Caco-2 (cell line): ENCODE data around the gene RHOU. TPM values are rescaled to one million over a fixed set of nuclear protein-coding genes. Genes with fewer than 3 reads are reported as not detected.

ENCODE experiments used
- BruUV-seq: library from RNA; stranded (reverse); fragments of 400-500 nt; replicated peaks from 2 replicates; lab custom pipeline; 2021; lab: Mats Ljungman, UMichigan
- CTCF ChIA-PET: fragments of 300-600 bp; sonication (Branson Sonifier 250); formaldehyde crosslinking; loops from one replicate; lab custom pipeline; 2022; ENCODE audit warnings: antibody characterized with exemption; lab: Charles Lee
- POLR2A ChIA-PET: fragments of 300-600 bp; sonication (Branson Sonifier 250); formaldehyde crosslinking; loops from one replicate; lab custom pipeline; 2022; ENCODE audit warnings: antibody characterized with exemption; lab: Charles Lee
- DNase-seq, 2 experiments: peaks; one replicate each; pipeline versions ENCODE4 v3.0.0 to v3.0.0-alpha.2; 2020 to 2022
- H3K27me3 ChIP-seq: replicated peaks from 2 replicates; pipeline ENCODE4 v1.6.0; 2011; ENCODE audit warnings: low read length; ENCODE audit not compliant: control insufficient read depth, insufficient read depth
- H3K36me3 ChIP-seq: 2 replicates; pipeline ENCODE4 v1.5.1; 2011; ENCODE audit warnings: low read length; ENCODE audit not compliant: control insufficient read depth, insufficient read depth
- H3K4me1 ChIP-seq: fragments of 250-450 bp; sonication (Bioruptor Pico); 2 replicates; pipeline ENCODE4 v1.5.1; 2020; ENCODE audit warnings: mild to moderate bottlenecking
- H3K4me3 ChIP-seq: 2 replicates; pipeline ENCODE4 v1.5.1; 2011; ENCODE audit warnings: low read depth, mild to moderate bottlenecking, control low read depth, low read length
- H3K9me3 ChIP-seq: fragments of 250-450 bp; sonication (Bioruptor Pico); 2 replicates; pipeline ENCODE4 v1.5.1; 2020; ENCODE audit warnings: mild to moderate bottlenecking, moderate library complexity
- H3K27ac Mint-ChIP-seq: one replicate; pipeline ENCODE4 v1.8.0; 2022; ENCODE audit warnings: mixed read lengths; ENCODE audit not compliant: unreplicated experiment
- H3K27me3 Mint-ChIP-seq: one replicate; pipeline ENCODE4 v1.8.0; 2022; ENCODE audit warnings: mixed read lengths; ENCODE audit not compliant: insufficient read depth, unreplicated experiment
- H3K36me3 Mint-ChIP-seq: one replicate; pipeline ENCODE4 v1.8.0; 2022; ENCODE audit warnings: mild to moderate bottlenecking, mixed read lengths; ENCODE audit not compliant: insufficient read depth, unreplicated experiment
- H3K4me1 Mint-ChIP-seq: one replicate; pipeline ENCODE4 v1.8.0; 2022; ENCODE audit warnings: low read depth, mixed read lengths; ENCODE audit not compliant: unreplicated experiment
- H3K4me3 Mint-ChIP-seq: one replicate; pipeline ENCODE4 v1.8.0; 2022; ENCODE audit warnings: mild to moderate bottlenecking, moderate library complexity, mixed read lengths; ENCODE audit not compliant: unreplicated experiment
- H3K9me3 Mint-ChIP-seq: one replicate; pipeline ENCODE4 v1.8.0; 2022; ENCODE audit warnings: mixed read lengths; ENCODE audit not compliant: unreplicated experiment
- CTCF ChIP-seq, 2 experiments: fragments of 200-600 bp in 1 of 2; IDR thresholded peaks; 1 replicate in 1 of 2; 2 replicates in 1 of 2; pipeline versions ENCODE4 v1.5.1 to v1.8.0; 2011 to 2022; ENCODE audit warnings: antibody characterized with exemption in 1 of 2, control low read depth in 1 of 2, inconsistent platforms in 1 of 2, low read depth in 1 of 2, low read length in 1 of 2, mild to moderate bottlenecking in 1 of 2, moderate library complexity in 1 of 2; ENCODE audit not compliant: insufficient read depth in 1 of 2, severe bottlenecking in 1 of 2, unreplicated experiment in 1 of 2
- intact Hi-C: fragments of 100-400 bp; cut with micrococcal nuclease; formaldehyde crosslinking; loops from one replicate; pipeline ENCODE4 v1.10.0; 2022; ENCODE audit not compliant: unreplicated experiment
- total RNA-seq: library from RNA; stranded (reverse); gene quantifications from 2 replicates; pipeline ENCODE4 v1.2.3, GENCODE V29; 2022

RHOU gene
- total RNA-seq, 1 experiment from 2014 or later: 17.4 TPM

GRCh38 chr1:228702433-228702832 lies 32.8 kb upstream of the RHOU start:
- no peak for DNase-seq
- peaks cover 3% of the 10 kb centered on the region; the same call in 1 of the 2 replicates for H3K9me3 ChIP-seq
- intact Hi-C loops: no loop called here
- H3K36me3 Mint-ChIP-seq: no peaks in the 10 kb centered on the region
- ChIA-PET CTCF (no interaction called here), POLR2A (no interaction called here)
- H3K4me3 ChIP-seq: no peak overlapping the region
- H3K9me3 Mint-ChIP-seq: no peaks in the 10 kb centered on the region
- H3K36me3 ChIP-seq: no peaks in the 10 kb centered on the region
- H3K4me1 ChIP-seq: no peaks in the 10 kb centered on the region
- H3K4me3 Mint-ChIP-seq: no peak overlapping the region
- H3K27me3 Mint-ChIP-seq: no peaks in the 10 kb centered on the region
- no peak for TF ChIP-seq CTCF (IDR thresholded peaks at IDR 0.05; ENCODE audit: insufficient read depth in 1 of 2, low read depth in 1 of 2, low read length in 1 of 2, severe bottlenecking in 1 of 2, unreplicated experiment in 1 of 2)
- H3K27me3 ChIP-seq: no peaks in the 10 kb centered on the region
- no peak overlapping the region for H3K27ac Mint-ChIP-seq
- no TSS peak for BruUV-seq
- no peaks in the 10 kb centered on the region for H3K4me1 Mint-ChIP-seq

DNA sequence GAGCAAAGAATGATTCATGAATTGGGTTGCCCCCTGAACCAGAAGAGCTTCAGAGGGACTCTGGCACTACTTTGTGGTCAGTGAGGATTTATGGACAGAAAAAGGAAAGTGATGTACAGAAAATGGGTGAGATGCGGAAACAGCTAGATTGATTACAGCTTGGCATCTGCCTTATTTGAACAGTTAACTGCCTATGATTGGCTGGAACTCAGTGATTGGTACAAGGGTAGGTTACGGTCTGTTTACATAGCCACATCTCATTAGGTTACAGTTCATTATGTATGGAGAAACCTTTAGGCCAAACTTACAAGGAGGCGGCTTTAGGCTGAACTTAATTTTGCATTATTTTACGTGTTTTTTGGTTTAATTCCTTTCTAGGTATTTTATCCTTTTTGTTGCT lies 29.0 kb upstream of the RHOU start:
- Mint-ChIP-seq H3K27ac (no peak overlapping the region), H3K36me3 (no peaks in the 10 kb centered on the region), H3K27me3 (peaks cover 5% of the 10 kb centered on the region), H3K4me3 (no peak overlapping the region), H3K4me1 (no peaks in the 10 kb centered on the region), H3K9me3 (no peaks in the 10 kb centered on the region)
- POLR2A ChIA-PET: no interaction called here
- peaks cover under 1% of the 10 kb centered on the region; the same call in 1 of the 2 replicates for H3K9me3 ChIP-seq
- no TSS peak for BruUV-seq
- intact Hi-C loops: no loop called here
- no peak overlapping the region for H3K4me3 ChIP-seq
- no peaks in the 10 kb centered on the region for H3K27me3 ChIP-seq
- CTCF ChIA-PET: interaction anchor here (0.6 kb wide), 1 partner anchor 567 kb away, joined by 4 read pairs; no protein-coding TSS in a partner anchor
- no peaks in the 10 kb centered on the region for H3K36me3 ChIP-seq
- TF ChIP-seq CTCF (IDR thresholded peaks at IDR 0.05; ENCODE audit: insufficient read depth in 1 of 2, low read depth in 1 of 2, low read length in 1 of 2, severe bottlenecking in 1 of 2, unreplicated experiment in 1 of 2): no peak
- H3K4me1 ChIP-seq: no peaks in the 10 kb centered on the region
- DNase-seq: no peak

DNA sequence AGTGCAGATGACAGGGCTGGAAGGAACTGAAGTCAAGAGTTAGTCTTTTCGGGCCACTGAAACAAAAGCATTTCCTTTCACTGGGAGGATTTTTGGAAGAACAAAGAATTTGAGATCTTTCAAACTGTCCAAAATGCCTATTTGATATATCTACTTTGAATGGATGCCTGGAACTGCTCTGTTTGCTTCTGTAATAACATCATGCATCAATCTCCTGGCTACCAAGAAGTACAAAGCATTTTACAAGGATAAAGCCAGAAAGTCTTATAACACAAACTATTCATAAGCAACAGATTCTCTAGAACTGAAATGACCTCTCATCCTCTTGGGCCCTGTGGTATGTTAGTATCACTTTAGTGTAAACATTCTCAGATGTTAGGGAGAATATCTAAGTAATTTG lies 18.2 kb upstream of the RHOU start:
- DNase-seq: no peak
- Histone ChIP-seq H3K36me3 (no peaks in the 10 kb centered on the region), H3K4me1 (no peaks in the 10 kb centered on the region), H3K4me3 (no peak overlapping the region), H3K9me3 (no peaks in the 10 kb centered on the region), H3K27me3 (no peaks in the 10 kb centered on the region)
- H3K27me3 Mint-ChIP-seq: no peaks in the 10 kb centered on the region
- H3K36me3 Mint-ChIP-seq: no peaks in the 10 kb centered on the region
- CTCF ChIA-PET: no interaction called here
- TF ChIP-seq CTCF (IDR thresholded peaks at IDR 0.05; ENCODE audit: insufficient read depth in 1 of 2, low read depth in 1 of 2, low read length in 1 of 2, severe bottlenecking in 1 of 2, unreplicated experiment in 1 of 2): no peak
- peaks cover 2% of the 10 kb centered on the region for H3K4me1 Mint-ChIP-seq
- H3K27ac Mint-ChIP-seq: no peak overlapping the region
- peaks cover 9% of the 10 kb centered on the region for H3K9me3 Mint-ChIP-seq
- H3K4me3 Mint-ChIP-seq: no peak overlapping the region
- intact Hi-C loops: no loop called here
- BruUV-seq: no TSS peak
- POLR2A ChIA-PET: no interaction called here
